GM18505 (cell line): ENCODE measurements around the gene ADORA1.

Source experiments
- ATAC-seq: cut with Tn5 transposase; IDR thresholded peaks from one replicate; pipeline ENCODE4 v1.9.1; 2021; ENCODE audit not compliant: unreplicated experiment
- POLR2A ChIP-seq: IDR thresholded peaks from 4 replicates; pipeline ENCODE4 v1.6.1; 2011; ENCODE audit warnings: borderline replicate concordance; ENCODE audit not compliant: insufficient read depth, insufficient read length; ENCODE audit errors: extremely low read depth

The ADORA1 gene

DNA sequence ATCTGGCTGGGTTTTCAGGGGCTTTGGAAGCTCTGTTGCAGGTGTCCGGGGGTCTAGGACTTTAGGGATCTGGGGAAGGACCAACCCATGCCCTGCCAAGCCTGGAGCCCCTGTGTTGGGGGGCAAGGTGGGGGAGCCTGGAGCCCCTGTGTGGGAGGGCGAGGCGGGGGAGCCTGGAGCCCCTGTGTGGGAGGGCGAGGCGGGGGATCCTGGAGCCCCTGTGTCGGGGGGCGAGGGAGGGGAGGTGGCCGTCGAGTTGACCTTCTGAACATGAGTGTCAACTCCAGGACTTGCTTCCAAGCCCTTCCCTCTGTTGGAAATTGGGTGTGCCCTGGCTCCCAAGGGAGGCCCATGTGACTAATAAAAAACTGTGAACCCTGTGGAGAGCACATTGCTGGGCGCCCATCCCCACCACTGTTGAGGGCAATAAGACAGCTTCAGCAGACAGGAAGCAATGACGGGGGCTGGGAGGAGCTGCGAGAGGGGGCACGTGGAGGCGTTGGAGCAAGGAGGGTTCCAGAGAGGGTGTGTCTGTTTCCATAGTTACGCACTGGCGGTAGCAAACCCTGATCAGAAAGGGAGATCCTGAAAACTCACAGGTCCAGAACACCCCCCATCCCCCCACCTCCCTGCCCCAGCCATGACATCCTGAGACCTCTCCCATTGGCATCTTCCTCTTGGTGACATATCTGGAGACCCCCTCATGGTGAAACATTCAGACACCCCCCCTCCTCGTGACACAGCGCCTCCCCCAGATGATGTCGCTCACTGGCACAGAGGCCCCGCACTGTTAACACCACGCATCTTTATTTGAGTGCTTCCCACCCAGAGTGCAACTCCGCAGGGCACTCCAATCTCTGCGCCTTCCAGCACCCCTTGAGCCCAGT lies 39.7 kb downstream of the ADORA1 start:
- no peak for ATAC-seq
- no peak for TF ChIP-seq POLR2A

DNA sequence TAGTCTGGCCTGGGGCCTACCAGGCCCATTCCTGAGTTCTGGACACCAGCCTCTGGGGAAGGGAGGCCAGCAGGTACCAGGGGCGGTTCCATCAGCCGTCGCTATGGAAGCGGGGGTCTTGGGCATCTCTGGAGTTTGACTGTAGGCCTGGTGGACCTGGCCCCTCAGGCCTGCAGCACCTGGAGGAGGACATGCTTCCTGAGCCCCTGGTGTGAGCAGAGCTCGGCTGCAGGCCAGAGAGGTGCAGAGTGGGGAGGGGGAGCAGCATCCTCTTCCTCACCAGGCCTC lies 40.3 kb downstream of the ADORA1 start:
- TF ChIP-seq POLR2A = no peak
- no peak for ATAC-seq

DNA sequence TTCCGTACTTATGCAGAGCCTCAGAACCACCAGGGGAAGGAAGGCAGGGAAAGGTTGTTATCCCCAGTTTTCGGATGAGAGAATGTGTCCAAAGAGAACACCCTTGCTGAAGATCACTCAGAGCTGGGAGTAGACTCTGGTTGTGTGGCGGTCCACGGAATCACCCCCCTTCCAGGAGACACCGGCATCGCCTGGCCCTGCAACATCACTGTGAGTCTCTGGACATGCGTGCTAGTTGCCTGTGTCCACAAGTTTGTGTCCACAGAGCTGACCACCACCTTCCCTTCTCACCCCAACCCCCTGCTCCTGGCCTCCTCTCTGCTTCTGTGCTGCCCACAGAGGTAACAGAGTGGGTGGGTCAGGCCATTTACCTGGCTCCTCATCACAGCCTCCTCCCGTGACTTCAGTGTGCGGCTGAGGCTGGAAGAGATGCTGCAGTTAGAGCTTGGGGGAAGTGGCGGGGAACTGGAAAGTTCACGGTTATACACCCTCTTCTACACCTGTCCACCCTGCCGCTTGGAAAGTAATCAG lies 40.8 kb downstream of the ADORA1 start:
- no peak for TF ChIP-seq POLR2A
- no peak for ATAC-seq

DNA sequence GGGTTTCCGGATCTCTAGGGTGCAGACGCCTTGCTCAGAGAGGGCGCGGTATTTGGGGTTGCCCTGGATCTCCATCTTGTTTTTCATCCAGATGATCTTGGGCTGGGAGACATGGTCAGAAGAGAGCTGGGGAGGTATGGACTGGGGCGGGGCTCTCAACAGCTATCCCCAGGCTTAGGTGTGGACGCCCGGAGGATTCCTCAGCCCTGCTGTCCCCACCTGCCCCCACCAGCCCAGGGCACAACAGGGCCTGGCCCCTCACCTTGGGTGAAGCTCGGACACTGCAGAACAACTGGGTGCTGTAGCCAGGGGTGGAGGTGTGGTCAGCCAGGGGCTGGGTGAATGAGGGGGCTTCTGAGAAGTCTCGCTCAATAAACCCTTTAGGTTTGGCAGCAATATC lies 41.5 kb downstream of the ADORA1 start:
- TF ChIP-seq POLR2A = no peak
- no peak for ATAC-seq

DNA sequence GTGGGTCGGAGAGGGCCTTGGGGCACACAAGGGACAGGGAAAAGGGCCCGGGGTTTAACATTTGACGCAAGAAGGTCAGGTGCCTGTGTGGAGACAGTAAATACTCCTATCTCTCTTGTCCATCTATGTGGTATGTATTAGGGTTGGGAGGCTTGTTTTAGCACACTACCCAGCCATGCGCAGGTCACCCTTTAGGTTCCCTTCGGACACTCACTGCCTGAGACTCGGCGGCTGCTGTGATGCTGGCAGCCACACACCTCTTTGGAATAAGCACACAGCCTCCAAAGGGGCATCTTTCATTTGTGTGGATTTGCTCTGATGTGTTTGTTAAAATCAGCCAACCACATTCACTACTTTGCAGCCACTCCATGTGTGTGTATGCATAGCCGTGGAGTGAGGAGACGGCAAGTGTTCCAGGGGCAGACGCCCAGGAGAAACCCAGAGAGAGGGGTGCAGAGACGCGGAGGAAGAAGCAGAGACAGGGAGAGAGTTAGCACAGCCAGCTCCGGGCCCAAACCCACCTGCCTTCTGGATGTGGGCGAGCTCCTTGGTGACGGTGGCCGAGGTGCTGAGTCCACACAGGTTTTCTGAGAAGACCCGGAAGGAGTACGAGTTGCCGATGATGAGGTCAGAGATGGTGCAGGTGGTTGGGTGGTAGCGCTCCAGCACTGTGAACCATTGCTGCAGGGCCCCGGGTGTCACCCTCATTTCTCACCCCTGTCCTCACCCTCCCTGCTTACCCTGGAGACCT lies 42.4 kb downstream of the ADORA1 start:
- no peak for ATAC-seq
- TF ChIP-seq POLR2A = no peak

DNA sequence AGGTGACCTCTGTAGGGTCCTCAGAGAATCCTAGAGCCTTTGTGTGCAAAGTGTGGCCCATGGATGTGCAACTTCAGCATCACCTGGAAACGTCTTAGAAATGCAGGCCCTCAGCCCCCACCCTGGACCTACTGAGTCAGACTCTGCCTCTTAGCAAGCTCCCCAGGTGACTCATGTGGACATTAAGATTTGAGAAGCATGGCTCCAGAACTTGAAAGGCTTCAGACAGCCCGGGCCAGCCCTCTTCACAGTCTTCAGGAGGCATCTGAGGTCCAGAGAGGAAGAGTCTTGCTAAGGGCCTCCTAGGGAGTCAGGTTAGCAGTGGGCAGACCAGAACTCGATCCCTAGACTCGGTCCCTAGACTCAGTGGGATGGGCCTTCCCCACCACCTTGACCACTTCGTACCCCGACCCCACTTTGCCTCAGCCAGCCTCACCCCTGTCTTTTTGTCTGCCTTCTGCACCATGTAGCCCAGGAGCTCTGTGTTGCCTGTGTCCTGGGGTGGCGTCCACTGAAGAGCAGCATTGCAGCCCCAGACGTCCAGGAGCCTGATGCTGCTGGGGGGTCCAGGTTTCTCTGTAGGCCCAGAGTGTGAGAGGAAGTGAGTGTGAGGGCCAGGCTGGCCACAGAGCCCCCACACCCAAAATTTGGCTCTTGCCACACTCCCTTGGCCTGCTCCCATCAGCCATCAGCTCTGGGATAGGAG lies 43.3 kb downstream of the ADORA1 start:
- no peak for TF ChIP-seq POLR2A
- no peak for ATAC-seq

DNA sequence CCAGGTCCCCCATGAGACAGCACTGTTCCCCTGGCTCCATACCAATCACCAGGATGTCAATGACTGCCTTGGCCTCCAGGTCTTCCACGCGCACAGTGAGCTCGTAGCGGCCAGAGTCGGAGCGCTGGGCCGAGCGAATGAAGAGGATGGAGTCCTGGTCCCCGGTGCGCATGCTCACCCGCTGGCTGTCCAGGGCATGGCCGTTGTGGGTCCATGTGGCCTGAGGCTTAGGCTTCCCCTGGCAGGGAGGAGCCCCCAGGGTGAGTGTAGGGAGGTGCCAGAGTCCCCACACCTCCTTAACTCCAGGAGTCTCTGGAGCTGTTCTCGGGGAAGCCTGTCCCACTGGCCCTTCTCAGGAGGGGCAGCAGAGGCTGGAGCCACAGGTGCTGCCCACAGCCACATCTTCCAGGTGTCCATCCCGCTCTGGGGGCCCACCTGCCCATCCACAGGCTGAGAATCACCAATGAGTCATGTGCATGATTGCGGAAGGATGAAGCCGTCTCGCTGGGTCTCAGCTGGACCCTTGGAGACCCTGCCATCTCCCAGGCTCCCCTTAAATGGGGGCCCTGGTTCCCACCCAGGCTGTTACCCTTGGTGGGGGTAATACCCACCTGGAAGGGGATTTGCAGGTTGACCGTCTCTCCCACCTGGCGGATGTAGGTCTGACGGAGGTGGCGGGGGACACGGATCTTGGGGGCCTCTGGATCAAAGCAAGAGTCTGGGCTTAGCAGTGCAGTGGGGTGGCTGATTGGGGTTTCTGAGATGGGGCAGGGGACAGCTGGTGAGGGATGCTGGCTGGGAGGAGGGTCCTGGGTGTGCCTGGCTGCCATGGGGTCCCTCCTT lies 44.0 kb downstream of the ADORA1 start:
- no peak for TF ChIP-seq POLR2A
- no peak for ATAC-seq

DNA sequence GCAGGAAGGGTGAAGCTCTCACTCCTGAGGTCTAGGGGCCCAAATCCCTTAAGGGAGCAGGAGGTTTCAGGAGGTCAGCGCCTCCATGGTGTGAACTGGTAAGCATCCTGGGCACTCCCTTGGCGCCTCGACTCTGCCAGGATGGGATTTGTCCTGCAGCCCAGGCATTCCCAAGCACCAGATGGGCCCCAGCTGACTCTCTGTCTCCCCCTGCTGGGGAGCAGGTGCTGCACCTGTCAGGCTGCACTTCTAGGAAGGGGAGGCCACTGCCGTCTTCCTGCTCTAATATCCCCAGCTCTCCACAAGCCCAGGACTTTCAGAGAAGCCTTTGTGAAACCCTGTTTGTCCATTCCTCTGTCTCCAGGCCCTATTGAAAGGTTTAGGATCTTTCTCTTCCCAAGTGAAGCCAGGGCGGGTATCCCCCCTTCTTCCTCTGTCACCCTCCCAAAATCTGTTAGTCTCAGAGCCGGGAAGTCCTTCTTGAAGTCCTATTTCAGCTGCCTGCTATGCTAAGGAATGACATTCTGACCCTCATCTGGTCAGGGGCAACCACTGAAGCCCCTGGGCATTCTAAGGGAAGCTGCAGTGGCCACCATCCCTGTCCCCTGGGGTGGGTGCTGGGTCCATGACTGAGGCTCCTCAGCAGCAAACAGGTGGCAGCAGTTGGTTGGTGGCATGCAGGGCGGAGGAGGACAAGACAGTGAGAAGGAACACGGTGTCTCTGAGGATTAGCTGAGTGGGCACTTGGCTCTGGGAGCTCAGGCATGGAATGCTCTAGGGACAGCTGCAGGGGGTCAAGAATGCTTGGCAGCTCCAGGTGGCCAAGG lies 44.9 kb downstream of the ADORA1 start:
- ATAC-seq = no peak
- TF ChIP-seq POLR2A = no peak

DNA sequence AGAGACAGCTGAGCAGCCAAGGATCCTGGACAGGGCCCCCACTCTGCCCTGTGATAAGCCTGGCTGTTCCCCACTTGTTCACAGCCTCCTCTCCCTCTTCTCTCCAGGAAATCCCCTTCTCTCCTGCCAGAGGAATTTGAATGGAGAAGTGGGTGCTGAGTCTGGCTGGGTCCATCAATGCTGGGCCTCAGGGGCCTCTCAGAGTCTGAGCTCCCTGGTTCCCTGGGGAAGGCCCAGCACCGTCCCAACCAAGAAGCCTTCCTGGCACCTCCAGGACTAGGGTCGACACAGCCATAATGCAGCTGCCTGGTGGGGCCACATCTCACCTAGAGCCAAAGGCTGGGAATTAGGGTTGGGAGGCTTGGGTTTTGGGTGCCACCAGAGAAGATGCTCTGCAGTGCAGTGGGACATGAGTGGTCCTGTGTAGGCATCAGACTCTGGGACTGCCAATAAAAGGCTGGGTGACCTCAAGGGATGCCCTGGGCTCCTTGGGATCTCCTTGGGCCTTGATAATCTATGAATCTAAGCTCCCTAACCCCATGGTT lies 45.6 kb downstream of the ADORA1 start:
- no peak for TF ChIP-seq POLR2A
- no peak for ATAC-seq

DNA sequence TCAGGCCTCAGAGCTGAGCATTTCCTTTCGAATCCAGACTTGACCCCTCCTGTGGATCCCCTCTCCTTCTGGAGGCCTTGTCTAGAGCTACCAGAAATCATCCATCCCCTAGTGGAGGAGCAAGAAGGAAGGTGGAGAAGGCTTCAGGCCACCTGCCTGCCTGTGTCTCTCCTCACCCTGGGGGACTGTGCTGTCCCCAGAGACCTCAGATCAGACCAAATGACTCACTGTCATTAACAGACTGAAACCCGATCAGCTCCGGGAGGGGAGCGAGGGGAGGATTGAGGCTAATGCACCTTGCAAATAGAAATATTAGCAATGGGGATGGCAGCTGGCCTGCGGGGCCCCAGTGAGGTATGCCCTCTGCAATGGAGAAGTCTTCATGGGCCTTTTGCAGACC lies 46.0 kb downstream of the ADORA1 start:
- peak; percentile 77 for ATAC-seq
- no peak for TF ChIP-seq POLR2A

DNA sequence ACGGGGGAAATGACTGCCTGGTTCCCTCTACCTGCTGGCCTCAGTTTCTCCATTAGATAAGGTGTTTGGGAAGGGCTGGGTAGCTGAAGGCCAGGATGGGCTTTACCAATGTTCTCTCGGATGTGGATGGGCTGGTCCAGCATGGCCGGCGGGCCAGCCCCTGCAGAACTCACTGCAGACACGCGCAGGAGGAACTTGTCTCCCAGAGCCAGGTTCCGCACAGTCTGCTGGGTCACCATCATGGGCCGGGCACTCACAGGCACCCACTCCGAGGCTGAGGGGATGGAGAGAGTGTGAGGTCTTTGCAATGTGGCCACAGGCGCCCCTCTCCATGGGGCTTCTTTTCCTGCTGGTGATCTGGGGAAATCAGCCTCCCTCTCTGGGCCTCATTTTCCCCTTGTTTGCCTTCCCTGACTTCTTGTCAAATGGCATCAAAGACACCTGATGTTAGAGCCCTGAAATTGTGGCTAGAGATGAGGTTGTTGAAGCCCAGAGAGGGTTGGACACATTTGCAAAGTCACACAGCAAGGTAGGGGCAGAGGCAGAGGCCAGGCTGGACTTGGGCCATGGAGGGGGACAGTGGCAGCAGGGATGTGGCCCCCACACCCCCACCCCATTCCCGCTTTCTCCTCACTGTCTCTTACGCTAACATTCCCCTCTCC lies 46.9 kb downstream of the ADORA1 start:
- TF ChIP-seq POLR2A = no peak

DNA sequence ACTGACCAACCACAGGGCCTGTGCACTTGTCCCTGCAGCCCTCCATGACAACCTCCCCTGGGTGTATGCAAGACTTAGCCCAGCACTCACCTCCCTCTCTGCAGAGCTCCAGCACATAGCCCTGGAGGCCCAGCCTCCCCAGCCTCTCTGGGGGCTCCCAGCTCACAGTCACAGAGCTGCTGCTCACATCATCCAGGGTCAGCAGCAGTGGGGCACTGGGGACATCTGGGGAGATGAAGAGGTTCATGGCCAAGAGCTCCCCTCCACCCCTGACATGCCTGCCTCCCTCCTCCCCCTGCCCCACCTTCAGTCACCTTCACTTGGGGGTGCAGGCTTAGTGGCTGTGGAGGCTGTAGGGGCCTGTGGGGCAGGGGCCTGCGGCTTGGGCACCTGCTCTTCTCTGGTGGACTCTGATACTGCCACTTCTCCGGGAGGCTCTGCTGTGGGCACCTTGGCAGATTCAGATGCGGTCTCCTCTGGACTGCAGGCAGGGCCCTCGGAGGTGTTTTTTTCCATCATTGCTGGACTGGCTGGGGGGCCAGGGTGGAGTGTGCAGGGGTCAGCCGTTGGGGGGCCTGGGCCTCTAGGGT lies 47.8 kb downstream of the ADORA1 start, which contains the start of gene MYBPH:
Gene MYBPH, minus strand, starts transcription at position 590 of the 590 bp plus-strand sequence. Its CDS starts 71 bp downstream, at position 519.
- no peak for ATAC-seq
- TF ChIP-seq POLR2A = no peak

More for the DNA sequence above, 46.9 kb downstream of the ADORA1 start:
- ATAC-seq = no peak
